Osteocyte (in vitro differentiated cells): Measurements from ENCODE around the gene ANAPC1. TPM values are rescaled to one million over a fixed set of nuclear protein-coding genes. Genes with fewer than 3 reads are reported as not detected.
"Not testable (repeated sequence)": the region's sequence is repeated elsewhere in the genome, so short reads cannot be mapped to it uniquely, and the experiment has no call there.

Source experiments
- DNase-seq: peaks from one replicate; pipeline ENCODE4 v3.0.0; 2021; ENCODE audit warnings: mixed read lengths; ENCODE audit not compliant: unreplicated experiment; ENCODE audit errors: extremely low spot score
- H3K27ac Mint-ChIP-seq: one replicate; pipeline ENCODE4 v1.8.0; 2021; ENCODE audit warnings: mild to moderate bottlenecking, mixed read lengths; ENCODE audit not compliant: unreplicated experiment
- H3K27me3 Mint-ChIP-seq: one replicate; pipeline ENCODE4 v1.8.0; 2021; ENCODE audit warnings: mixed read lengths; ENCODE audit not compliant: unreplicated experiment
- H3K36me3 Mint-ChIP-seq: one replicate; pipeline ENCODE4 v1.8.0; 2021; ENCODE audit warnings: mixed read lengths; ENCODE audit not compliant: unreplicated experiment
- H3K4me1 Mint-ChIP-seq: one replicate; pipeline ENCODE4 v1.8.0; 2021; ENCODE audit warnings: mixed read lengths; ENCODE audit not compliant: unreplicated experiment
- H3K4me3 Mint-ChIP-seq: one replicate; pipeline ENCODE4 v1.8.0; 2021; ENCODE audit warnings: mild to moderate bottlenecking, moderate library complexity, mixed read lengths; ENCODE audit not compliant: unreplicated experiment
- H3K9me3 Mint-ChIP-seq: one replicate; pipeline ENCODE4 v1.8.0; 2021; ENCODE audit warnings: mixed read lengths; ENCODE audit not compliant: unreplicated experiment
- total RNA-seq: library from RNA; stranded (reverse); gene quantifications from 2 replicates; pipeline ENCODE4 v1.2.1, GENCODE V29; 2021
- TF ChIP-seq, protein P1 (sequence below): fragments of 200-600 bp; sonication (generic); IDR thresholded peaks from 2 replicates; pipeline ENCODE4 v1.5.0; 2021; ENCODE audit warnings: antibody characterized with exemption, mild to moderate bottlenecking, moderate library complexity

The ANAPC1 gene
- total RNA-seq, 1 donor from 2014 or later: 28.8 TPM

DNA sequence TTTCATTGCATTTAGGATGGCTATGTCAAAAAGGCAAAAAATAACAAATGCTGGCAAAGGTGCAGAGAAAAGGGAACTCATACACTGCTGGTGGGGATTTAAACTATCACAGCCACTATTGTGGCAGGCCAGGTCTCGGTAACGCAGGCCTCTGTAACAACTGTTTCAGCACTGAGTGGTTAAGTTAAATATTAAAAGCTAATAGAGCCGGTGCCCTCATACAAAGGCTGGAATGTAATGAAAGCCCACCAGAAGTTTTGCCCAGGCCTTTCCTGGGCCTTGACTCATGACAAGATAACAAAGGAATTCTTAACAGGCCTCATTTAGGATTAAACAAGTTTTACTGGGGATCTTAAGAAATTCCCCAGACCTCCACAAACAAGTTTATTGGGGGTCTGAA lies 25.1 kb upstream of the ANAPC1 start:
- Mint-ChIP-seq H3K27me3 (peaks cover 26% of the 10 kb centered on the region), H3K36me3 (no peaks in the 10 kb centered on the region), H3K4me3 (no peak overlapping the region), H3K4me1 (peaks cover 10% of the 10 kb centered on the region), H3K9me3 (no peaks in the 10 kb centered on the region), H3K27ac (no peak overlapping the region)
- TF ChIP-seq, protein P1, sequence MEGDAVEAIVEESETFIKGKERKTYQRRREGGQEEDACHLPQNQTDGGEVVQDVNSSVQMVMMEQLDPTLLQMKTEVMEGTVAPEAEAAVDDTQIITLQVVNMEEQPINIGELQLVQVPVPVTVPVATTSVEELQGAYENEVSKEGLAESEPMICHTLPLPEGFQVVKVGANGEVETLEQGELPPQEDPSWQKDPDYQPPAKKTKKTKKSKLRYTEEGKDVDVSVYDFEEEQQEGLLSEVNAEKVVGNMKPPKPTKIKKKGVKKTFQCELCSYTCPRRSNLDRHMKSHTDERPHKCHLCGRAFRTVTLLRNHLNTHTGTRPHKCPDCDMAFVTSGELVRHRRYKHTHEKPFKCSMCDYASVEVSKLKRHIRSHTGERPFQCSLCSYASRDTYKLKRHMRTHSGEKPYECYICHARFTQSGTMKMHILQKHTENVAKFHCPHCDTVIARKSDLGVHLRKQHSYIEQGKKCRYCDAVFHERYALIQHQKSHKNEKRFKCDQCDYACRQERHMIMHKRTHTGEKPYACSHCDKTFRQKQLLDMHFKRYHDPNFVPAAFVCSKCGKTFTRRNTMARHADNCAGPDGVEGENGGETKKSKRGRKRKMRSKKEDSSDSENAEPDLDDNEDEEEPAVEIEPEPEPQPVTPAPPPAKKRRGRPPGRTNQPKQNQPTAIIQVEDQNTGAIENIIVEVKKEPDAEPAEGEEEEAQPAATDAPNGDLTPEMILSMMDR: no peak
- no peak for DNase-seq

DNA sequence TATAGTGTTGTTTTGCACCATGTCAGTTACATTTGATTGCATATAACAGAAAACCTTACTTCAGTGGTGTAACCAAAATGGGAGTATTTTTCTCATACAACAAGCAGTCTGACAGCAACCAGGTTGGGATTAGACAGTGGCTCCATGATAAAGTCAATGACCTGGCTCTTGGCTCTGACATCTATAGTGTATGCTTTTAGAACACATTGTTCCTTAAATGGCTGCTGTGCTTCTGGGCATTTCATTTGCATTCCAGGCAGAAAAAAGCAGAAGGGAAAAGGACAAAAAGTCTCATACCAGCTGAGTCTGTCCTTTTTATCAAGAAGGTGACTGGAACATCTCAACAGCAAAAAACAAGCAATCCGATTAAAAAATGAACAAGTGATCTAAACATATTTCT lies 24.6 kb upstream of the ANAPC1 start:
- H3K27me3 Mint-ChIP-seq: peaks cover 24% of the 10 kb centered on the region
- H3K27ac Mint-ChIP-seq: no peak overlapping the region
- H3K4me1 Mint-ChIP-seq: peaks cover 10% of the 10 kb centered on the region
- no peak overlapping the region for H3K4me3 Mint-ChIP-seq
- H3K36me3 Mint-ChIP-seq: no peaks in the 10 kb centered on the region
- TF ChIP-seq, protein P1: no peak
- no peak for DNase-seq
- H3K9me3 Mint-ChIP-seq: no peaks in the 10 kb centered on the region

- Mint-ChIP-seq H3K4me1 (peaks cover 10% of the 10 kb centered on the region), H3K9me3 (no peaks in the 10 kb centered on the region), H3K27ac (peak overlapping the region; percentile 1), H3K27me3 (peaks cover 26% of the 10 kb centered on the region), H3K4me3 (no peak overlapping the region), H3K36me3 (no peaks in the 10 kb centered on the region)
- no peak for DNase-seq
- TF ChIP-seq, protein P1: no peak
These were observed 22.2 kb upstream of the ANAPC1 start for GRCh38 chr2:111905990-111906735.

- Mint-ChIP-seq H3K27me3 (peaks cover 33% of the 10 kb centered on the region), H3K4me1 (peaks cover 16% of the 10 kb centered on the region)
- not testable (repeated sequence) for DNase-seq, H3K9me3 Mint-ChIP-seq, H3K36me3 Mint-ChIP-seq, H3K27ac Mint-ChIP-seq, H3K4me3 Mint-ChIP-seq
These were observed 21.5 kb upstream of the ANAPC1 start for GRCh38 chr2:111905475-111905869.

GRCh38 chr2:111904726-111905474 lies 20.9 kb upstream of the ANAPC1 start:
- no peaks in the 10 kb centered on the region for H3K9me3 Mint-ChIP-seq
- no peak overlapping the region for H3K4me3 Mint-ChIP-seq
- no peak for DNase-seq
- no peak overlapping the region for H3K27ac Mint-ChIP-seq
- H3K27me3 Mint-ChIP-seq: peaks cover 33% of the 10 kb centered on the region
- H3K36me3 Mint-ChIP-seq: no peaks in the 10 kb centered on the region
- H3K4me1 Mint-ChIP-seq: peaks cover 16% of the 10 kb centered on the region
- TF ChIP-seq, protein P1: no peak
